Stimulated activated CD4-positive, alpha-beta T cell treated with anti-CD3 and anti-CD28 coated beads, Interleukin-1b, Interleukin-23, amount 100 ng/mL, for 24 hours (primary cell): Measurements from ENCODE around the gene SELENOV.
"Not testable (repeated sequence)": the region's sequence is repeated elsewhere in the genome, so short reads cannot be mapped to it uniquely, and the experiment has no call there.

Source experiments
- DNase-seq, 4 experiments: peaks; one replicate each; pipeline ENCODE4 v3.0.0-alpha.2; 2020; ENCODE audit warnings: low read depth in 4 of 4, low spot score in 1 of 4

Gene SELENOV, protein sequence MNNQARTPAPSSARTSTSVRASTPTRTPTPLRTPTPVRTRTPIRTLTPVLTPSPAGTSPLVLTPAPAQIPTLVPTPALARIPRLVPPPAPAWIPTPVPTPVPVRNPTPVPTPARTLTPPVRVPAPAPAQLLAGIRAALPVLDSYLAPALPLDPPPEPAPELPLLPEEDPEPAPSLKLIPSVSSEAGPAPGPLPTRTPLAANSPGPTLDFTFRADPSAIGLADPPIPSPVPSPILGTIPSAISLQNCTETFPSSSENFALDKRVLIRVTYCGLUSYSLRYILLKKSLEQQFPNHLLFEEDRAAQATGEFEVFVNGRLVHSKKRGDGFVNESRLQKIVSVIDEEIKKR

DNA sequence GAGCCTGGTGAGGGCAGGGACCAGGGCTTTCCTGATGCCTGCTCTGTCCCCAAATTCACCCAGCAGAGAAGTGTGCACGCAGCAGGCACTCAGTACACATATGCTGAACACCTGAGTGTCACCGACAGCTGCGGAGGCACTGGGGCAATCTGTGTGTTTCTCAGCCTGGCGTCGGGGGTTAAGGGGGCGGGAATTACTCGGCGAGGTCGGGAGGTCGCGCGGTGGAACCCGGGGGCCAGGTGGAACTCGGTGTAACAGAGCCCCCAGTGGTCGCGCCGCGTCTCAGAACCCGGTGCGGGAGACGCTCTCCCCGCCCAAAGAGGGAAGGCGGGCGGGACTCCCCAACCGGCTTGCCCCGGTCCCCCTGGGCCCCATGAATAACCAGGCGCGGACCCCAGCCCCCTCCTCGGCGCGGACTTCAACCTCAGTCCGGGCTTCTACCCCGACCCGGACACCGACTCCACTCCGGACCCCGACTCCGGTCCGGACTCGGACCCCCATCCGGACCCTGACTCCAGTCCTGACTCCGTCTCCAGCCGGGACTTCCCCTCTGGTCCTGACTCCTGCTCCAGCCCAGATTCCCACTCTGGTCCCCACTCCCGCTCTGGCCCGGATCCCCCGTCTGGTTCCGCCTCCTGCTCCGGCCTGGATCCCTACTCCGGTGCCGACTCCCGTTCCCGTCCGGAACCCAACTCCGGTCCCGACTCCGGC is at the start of gene SELENOV:
Gene SELENOV, plus strand, starts transcription at position 300 of the 711 bp plus-strand sequence. Its CDS starts 74 bp downstream, at position 374.
- DNase-seq: no peak

DNA sequence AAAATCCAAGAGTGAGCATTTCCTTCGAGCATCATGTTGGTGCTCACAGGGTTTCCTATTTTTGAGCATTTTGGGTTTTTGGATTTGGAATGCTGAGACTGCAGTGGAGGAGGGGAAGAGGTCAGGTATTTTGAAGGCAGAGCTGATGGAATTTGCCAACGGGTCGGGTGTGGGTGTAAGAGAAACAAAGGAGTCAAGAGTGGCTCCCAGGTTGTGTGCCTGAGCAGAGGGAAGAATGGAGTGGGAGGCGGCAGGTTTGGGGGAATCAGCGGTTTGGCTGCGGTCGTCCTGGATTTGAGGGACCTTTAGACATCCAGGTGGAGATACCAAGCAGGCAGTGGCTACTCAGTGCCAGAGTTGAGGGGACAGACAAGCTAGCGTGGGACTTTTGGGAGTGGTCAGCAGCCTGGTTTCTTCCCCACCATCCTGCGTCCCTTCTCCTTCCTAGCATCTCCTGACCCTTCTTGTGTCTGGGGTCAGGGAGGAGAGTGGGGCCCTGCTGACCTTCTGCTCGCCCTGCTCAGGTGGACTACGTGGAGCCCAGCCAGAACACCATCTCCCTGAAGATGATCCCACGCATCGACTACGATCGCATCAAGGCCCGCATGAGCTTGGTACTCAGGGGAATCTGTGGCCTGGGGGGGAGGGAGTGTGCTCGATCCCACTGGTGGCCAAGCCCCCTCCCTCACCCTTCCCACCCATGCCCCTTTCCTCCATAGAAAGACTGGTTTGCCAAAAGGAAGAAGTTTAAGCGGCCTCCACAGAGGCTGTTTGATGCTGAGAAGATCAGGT is 48.8 kb upstream of the SELENOV start:
- DNase-seq: no peak

DNA sequence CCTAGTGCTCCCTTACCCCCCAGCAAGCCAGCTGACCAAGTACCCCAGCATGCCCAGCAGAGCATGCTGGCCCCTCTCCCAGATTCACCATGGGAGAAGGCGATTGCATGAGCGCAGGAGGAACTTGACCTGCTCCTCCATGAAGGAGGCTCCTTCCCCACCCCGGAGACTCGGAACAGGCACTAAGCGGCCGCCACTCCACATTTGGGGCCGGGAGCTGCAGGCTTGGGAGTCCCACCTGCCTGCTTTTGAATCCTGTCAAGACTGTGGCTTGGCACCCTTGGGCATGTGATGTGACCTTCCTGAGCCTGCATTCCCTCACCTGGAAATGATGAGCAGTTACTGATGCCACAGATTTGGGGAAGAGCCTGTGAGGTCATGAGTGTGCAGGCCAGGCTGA is 47.0 kb upstream of the SELENOV start:
- DNase-seq: no peak

DNA sequence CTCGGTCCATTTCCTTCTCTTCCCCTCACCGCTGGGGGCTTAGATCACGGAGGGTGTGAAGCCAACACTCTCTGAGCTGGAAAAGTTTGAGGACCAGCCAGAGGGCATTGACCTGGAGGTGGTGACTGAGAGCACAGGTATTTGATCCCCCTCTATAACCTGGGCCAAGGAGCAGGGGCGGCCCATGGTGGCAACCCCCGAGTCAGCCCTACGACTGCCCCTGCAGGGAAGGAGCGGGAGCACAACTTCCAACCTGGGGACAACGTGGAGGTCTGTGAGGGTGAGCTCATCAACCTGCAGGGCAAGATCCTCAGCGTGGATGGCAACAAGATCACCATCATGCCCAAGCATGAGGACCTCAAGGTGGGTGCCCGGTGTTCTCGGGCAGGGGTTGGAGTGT is 45.9 kb upstream of the SELENOV start:
- DNase-seq: no peak

DNA sequence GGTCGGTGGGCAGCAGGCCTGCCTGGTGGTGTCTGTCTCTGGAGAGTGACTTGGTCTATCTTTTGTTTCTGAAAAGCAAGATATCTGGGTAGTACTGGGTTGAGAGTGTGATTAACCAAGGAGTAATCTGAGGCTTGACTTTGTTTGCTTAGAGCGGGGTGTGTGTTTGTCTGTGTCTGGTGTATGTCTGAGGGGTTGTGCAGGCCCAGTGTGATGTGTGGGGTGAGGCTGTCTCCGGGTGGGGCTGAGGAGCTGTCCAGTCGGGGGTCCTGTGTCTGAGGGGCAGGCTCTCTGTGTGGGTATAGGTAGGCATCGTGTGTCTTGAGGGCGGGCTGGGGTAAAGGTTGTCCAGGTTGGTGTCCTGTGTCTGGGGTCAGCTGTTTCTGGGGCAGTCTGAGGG is 45.4 kb upstream of the SELENOV start:
- DNase-seq: no peak

DNA sequence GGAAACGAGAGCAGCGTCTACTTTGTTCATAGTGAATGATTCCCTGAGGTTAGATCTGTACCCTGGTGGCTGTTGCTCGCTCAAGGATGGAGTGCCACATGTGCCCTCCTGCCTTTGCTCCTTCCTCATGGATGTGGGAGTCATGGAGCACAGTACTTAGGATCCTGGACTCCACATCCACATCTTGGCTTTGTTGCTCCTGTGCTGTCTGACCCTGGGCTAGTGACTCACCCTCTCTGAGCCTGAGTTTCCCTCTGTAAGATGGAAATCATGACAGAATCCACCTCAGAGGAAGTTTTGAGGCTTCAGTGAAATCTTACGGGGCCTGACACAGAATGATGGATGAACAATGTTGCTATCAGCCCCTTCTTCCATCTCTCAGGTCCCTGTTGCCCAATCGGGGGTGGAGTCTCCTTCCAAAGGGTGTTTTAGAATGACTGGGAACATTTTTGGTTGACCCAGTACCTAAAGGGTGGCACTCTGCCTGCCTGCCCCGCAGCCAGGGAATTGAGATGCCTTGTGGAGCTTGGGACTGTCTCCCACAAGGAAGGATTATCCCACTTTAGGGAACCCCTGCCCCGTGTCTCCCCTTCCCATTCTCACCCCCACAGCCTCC is 44.1 kb upstream of the SELENOV start:
- DNase-seq: no peak

DNA sequence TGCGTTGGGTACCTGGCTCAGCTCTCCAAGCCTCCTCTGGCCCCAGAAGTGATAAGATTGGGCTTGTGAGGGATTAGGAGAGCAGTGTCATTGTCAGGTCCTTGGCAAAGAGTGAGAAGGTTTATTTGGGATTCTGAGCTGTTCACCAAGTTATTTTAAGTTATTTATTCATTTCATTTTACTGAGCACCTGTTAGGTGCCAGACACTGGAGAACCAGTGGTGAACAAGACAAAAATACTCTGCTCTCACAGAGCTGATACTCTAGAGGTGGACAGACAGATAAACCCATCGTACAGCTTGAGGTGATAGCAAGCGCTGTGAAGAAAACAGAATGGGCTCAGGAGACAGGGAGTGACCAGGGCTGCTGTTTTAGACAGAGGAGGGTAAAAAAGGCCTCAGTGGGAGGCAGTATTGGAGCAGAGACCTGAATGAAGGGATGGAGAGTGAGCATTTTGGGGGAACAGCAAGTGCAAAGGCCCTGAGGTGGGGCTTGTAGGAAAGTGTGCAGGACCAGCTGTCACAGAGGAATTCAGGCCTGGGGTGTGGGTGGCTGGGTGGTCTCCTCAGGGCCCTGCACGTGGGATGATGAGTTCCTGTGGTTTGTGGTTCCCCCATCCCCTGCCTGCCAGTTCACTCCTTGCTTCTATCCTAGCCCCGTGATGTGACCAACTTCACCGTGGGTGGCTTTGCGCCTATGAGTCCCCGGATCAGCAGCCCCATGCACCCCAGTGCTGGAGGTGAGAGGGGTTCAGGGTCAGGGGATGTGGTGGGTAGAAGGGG is 43.0 kb upstream of the SELENOV start:
- DNase-seq: no peak

DNA sequence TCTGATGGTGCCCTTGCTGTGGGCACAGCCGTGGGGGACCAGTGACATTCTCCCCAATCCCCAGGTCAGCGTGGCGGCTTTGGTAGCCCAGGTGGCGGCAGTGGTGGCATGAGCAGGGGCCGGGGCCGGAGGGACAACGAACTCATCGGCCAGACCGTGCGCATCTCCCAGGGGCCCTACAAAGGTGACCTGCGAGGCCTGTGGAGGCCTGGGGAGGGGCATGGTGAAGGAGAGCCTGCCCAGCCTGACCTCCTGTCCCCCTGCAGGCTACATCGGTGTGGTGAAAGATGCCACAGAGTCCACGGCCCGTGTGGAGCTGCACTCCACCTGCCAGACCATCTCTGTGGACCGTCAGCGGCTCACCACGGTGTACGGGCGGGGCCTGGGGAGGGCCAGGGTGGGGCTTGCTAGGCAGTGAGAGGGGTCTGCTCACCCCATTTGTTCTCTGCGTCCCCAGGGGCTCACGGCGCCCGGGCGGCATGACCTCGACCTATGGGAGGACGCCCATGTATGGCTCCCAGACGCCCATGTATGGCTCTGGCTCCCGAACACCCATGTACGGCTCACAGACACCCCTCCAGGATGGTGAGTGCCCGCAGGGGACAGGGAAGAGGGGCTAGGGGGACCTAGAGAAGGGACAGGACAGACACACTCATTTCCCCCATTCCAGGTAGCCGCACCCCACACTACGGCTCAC is 42.0 kb upstream of the SELENOV start:
- DNase-seq: no peak

DNA sequence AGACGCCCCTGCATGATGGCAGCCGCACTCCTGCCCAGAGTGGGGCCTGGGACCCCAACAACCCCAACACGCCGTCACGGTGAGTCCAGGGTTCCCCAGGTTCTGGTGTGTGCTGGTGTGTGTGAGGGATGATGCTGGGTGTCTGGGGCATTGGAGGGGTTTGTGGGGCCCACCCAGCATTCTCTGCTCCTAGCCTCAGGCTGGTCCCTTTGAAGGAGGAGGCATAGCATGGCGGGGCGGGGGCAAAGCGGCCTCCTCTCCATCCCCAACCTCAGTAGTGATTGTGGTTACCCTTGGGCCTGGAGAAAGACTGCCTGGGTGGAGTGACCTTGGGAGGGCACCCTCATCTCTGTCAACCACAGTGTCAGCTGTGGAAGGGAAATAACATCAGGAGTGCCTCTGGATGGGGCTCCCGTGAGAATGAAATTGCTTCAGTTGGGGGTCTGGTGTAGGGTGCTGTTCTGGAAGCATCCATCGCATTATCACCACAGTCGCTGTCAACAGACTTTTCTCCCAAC is 41.4 kb upstream of the SELENOV start:
- no peak for DNase-seq

DNA sequence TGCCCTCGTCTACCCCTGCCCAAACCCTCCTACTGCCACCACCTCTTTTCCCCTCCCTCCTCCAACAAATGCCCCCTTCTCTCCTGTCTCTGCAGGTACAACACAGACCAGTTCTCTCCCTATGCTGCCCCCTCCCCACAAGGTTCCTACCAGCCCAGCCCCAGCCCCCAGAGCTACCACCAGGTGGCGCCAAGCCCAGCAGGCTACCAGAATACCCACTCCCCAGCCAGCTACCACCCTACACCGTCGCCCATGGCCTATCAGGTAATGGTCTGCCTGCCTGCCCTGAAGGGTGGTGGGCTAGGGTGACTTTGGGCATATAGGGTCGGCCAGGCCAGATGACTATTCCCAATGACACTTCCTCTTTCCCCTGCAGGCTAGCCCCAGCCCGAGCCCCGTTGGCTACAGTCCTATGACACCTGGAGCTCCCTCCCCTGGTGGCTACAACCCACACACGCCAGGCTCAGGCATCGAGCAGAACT is 40.8 kb upstream of the SELENOV start:
- DNase-seq: peak; percentile 55 to 62 (median 58)

DNA sequence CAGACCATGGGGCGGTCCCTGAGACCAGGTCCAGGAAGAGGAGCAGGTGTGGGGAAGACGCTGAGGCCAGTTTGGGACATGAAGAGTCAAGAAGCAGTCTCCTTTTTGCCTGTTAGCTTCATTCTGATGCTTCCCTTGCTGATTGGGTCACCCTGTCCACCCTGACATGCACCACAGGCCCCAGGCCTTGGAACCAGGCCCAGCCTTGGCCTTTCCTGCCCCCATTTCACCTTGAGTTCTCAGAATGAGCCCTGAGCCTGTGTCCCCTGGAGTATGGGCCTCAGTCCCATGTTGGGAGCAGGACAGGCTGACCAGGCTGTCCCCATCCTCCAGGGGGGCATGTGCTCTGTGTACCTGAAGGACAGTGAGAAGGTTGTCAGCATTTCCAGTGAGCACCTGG is 39.2 kb upstream of the SELENOV start:
- DNase-seq: no peak

DNA sequence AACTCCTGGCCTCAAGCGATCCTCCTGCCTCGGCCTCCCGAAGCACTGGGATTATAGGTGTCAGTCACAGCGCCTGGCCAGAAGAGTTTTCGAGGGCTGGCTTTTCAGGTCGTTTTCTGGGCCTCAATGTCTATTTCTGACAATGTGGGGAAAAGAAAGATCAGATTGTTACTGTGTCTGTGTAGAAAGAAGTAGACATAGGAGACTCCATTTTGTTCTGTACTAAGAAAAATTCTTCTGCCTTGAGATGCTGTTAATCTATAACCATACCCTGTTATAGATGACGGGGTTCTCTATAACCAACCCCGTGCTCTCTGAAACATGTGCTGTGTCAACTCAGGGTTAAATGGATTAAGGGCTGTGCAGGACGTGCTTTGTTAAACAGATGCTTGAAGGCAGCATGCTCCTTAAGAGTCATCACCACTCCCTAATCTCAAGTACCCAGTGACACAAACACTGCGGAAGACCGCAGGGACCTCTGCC is 35.6 kb upstream of the SELENOV start:
- DNase-seq: not testable (repeated sequence)

DNA sequence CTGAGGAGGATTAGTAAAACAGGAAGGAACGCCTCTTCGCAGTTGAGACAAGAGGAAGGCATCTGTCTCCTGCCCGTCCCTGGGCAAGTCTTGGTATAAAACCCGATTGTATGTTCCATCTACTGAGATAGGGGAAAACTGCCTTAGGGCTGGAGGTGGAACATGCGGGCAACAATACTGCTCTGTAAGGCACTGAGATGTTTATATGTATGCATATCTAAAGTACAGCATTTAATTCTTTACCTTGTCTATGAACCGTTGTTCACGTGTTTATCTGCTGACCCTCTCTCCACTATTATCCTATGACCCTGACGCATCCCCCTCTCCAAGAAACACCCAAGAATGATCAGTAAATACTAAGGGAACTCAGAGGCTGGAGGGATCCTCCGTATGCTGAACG is 35.0 kb upstream of the SELENOV start:
- no peak for DNase-seq

DNA sequence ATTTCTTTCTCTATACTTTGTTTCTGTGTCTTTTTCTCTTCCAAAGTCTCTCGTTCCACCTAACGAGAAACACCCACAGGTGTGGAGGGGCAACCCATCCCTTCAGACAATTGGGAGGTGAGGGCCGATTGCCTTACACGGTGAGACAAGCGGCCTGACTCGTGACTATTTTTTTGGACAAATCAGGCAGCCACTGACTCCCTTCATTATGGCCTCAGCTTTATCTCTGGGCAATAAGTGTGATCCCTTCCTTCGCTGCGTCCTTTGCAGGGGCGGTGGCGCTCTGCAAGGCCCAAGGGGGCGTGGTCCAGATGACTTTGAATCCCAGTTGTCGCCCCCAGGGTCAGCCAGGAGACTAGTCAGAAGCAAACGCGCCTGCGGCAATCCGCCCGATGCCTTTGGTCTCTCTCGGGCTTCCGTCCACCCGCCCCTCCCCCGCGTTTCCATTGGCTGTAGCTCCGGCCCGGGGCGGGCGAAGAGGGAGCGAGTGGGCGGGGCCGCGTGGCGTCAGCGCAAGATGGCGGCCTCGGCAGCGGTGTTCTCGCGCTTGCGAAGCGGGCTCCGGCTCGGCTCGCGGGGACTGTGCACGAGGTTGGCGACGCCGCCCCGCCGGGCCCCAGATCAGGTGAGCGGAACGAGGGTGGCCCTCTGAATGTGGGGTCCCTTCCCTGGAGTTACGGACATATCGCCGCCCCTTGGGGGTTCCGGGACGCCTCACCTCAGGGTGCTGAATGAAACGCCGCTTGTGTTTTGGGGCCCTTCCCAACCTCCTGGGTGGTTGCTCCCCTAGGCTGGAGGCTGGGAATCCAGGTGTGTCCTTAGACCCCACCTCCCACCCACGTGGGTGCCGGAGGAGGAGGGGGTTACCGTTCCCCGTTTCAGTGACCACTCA is 34.4 kb upstream of the SELENOV start, which contains the start of gene TIMM50:
Gene TIMM50, plus strand, starts transcription at position 502 of the 892 bp plus-strand sequence. Its CDS starts 16 bp downstream, at position 518.
- DNase-seq: peak; percentile 98 to 99 (median 98)

DNA sequence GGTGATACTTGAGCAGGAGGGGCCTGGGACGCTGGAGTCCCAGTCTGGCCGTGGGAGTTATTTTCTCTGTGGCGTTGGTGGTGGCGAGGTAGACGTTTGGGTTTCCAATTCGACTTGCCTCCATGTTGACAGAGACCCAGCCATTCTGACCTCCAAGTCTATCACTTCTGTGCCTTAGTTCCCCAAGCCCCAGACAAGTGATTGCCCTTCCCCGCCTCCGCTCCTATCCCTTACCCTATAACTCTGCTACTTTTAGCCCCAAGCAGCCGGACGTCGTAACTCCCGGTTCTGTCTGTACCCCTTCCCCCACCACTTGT is 33.8 kb upstream of the SELENOV start:
- no peak for DNase-seq

DNA sequence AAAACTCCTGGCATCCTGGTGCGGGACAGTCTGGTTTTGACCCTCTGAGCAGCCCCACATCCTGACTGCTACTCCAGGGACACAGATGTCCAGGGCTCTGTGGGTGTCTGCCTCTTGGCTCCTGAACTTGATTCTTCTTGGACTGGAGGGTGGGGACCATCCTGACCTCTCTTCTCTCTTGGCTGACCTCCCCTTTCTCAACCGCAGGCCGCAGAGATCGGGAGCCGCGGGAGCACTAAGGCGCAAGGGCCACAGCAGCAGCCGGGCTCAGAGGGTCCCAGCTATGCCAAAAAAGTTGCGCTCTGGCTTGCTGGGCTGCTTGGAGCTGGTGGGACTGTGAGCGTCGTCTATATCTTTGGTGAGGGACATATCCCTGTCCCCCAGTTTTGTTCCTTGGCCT is 33.3 kb upstream of the SELENOV start:
- DNase-seq: no peak

DNA sequence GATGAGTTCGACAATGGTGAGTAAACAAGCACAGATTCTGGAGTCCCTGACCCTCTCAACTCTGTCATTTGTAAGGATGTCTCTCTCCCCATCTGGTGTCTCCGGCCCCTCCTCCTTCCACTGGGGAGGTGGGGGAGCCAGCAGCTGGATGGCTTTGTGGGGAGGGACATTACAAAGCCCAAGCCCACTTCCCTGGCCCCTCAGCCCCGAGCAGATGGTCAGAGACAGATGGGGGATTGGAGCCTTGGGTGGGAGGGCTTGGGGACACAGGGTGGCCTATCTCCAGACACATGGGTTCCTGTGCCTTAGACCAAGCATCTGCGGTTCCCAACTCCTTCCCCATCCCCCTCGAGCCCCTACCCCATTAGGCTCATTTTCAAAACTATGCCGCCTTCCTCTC is 31.8 kb upstream of the SELENOV start:
- no peak for DNase-seq

DNA sequence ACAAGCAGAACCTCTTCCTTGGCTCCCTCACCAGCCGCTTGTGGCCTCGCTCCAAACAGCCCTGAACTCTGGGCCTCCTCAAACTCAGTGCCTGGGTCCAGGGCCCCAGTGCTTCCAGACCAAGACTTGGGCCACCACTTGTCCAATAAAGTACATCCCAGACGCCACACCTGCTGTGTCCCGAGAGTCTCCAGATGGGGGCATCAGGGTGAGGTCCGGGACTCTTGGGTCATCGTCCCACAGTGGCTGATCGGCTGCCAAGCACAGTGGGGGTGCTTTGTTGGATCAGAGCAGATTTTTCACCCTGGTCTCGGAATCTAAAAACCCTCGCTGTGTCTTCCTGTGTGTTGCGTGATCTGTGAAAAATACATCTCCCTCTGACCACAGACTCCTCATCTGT is 25.2 kb upstream of the SELENOV start:
- DNase-seq: no peak

DNA sequence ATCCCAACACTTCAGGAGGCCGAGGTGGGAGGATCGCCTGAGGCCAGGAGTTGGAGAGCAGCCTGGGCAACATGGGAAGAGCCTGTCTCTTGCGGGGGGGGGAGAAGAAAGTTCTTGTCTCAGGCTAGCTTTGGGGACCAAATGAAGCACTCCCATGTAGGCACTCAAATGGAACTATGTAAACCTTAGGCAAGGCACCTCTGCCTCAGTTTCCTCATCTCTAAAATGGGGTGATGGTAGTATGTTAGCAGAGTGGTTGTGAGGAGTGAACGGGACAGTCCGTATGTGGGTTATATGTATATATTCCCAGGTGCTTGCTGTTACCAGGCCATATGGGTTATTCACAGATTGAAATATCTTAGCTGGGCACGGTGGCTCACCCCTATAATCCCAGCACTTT is 22.7 kb upstream of the SELENOV start:
- DNase-seq: no peak
